K562 (cell line): ENCODE data around the gene SMS. TPM values are rescaled to one million over a fixed set of nuclear protein-coding genes. Genes with fewer than 3 reads are reported as not detected.

Source experiments
- ATAC-seq: fragments of 200-7000 bp; cut with Tn5 transposase; 3 replicates; pipeline ENCODE4 v1.9.1; 2020; ENCODE audit warnings: moderate library complexity
- BruUV-seq: library from RNA; stranded (reverse); fragments of 400-500 nt; replicated peaks from 2 replicates; lab custom pipeline; 2021; lab: Mats Ljungman, UMichigan
- CTCF ChIA-PET: fragments of 300-600 bp; formaldehyde crosslinking; extraction: SDS; loops from one replicate; lab custom pipeline; 2021; ENCODE audit warnings: low intra/inter-chr PET ratio; lab: Yijun Ruan, JAX
- POLR2A ChIA-PET: fragments of 300-600, 350-650 bp; sonication (Branson Sonifier 250); formaldehyde crosslinking; extraction: SDS; loops from one replicate; lab custom pipeline; 2021; ENCODE audit warnings: antibody characterized with exemption, inconsistent platforms; lab: Yijun Ruan, JAX
- DNase-seq, 4 experiments: peaks; one replicate each; pipeline versions ENCODE4 v3.0.0 to v3.0.0-alpha.2; 2011 to 2018; ENCODE audit warnings: low spot score in 3 of 4, mixed read lengths in 3 of 4; ENCODE audit errors: extremely low read depth in 1 of 4
- FAIRE-seq: peaks from 2 replicates; lab custom pipeline; 2011; peaks lifted over from hg19 to GRCh38; lab: Jason Lieb, UNC
- H2AFZ ChIP-seq: 2 replicates; pipeline ENCODE4 v1.6.0; 2011; ENCODE audit warnings: low read depth, low read length, control low read depth, inconsistent platforms
- H3K27ac ChIP-seq: fragments of 200-600 bp; 3 replicates; pipeline ENCODE4 v1.8.0; 2011; ENCODE audit warnings: low read depth, mild to moderate bottlenecking, control low read depth, inconsistent platforms, low read length, moderate library complexity, mixed read lengths; ENCODE audit errors: extremely low read depth
- H3K27me3 ChIP-seq, 2 experiments: fragments of 300-600 bp in 1 of 2; 2 replicates in 1 of 2; 3 replicates in 1 of 2; pipeline versions ENCODE4 v1.6.0 to v1.8.0; 2011; ENCODE audit warnings: inconsistent platforms in 2 of 2, low read length in 2 of 2, mild to moderate bottlenecking in 1 of 2, mixed read lengths in 1 of 2, moderate library complexity in 1 of 2; ENCODE audit not compliant: control insufficient read depth in 2 of 2, insufficient read depth in 2 of 2
- H3K36me3 ChIP-seq: fragments of 300-600 bp; 3 replicates; pipeline ENCODE4 v1.8.0; 2011; ENCODE audit warnings: mild to moderate bottlenecking, low read length, inconsistent platforms; ENCODE audit not compliant: control insufficient read depth, insufficient read depth
- H3K4me1 ChIP-seq, 2 experiments: fragments of 200-600 bp in 1 of 2; replicated peaks in 1 of 2; 2 replicates in 1 of 2; 3 replicates in 1 of 2; pipeline versions ENCODE4 v1.5.1 to v1.8.0; 2011; ENCODE audit warnings: inconsistent platforms in 2 of 2, low read length in 2 of 2, mild to moderate bottlenecking in 1 of 2, mixed read lengths in 1 of 2, moderate library complexity in 1 of 2; ENCODE audit not compliant: control insufficient read depth in 2 of 2, insufficient read depth in 2 of 2
- H3K4me2 ChIP-seq: 2 replicates; pipeline ENCODE4 v1.6.1; 2011; ENCODE audit warnings: low read length, control low read depth, inconsistent platforms, mixed read lengths; ENCODE audit not compliant: insufficient read depth
- H3K4me3 ChIP-seq: fragments of 200-600 bp; sonication (generic), shearing (Covaris generic); 2 replicates; pipeline ENCODE4 v1.5.1; 2016; ENCODE audit warnings: control low read depth, inconsistent platforms
- H3K79me2 ChIP-seq: fragments of 200-600 bp; 3 replicates; pipeline ENCODE4 v1.8.0; 2011; ENCODE audit warnings: low read length, inconsistent platforms; ENCODE audit not compliant: control insufficient read depth, insufficient read depth
- H3K9ac ChIP-seq, 2 experiments: 2 replicates each; pipeline versions ENCODE4 v1.6.0 to v1.6.1; 2011; ENCODE audit warnings: low read depth in 2 of 2, low read length in 2 of 2, control low read depth in 1 of 2, inconsistent platforms in 1 of 2, mild to moderate bottlenecking in 1 of 2, mixed read lengths in 1 of 2; ENCODE audit not compliant: insufficient read depth in 1 of 2
- H3K9me1 ChIP-seq: one replicate; pipeline ENCODE4 v1.6.0; 2011; ENCODE audit warnings: inconsistent platforms, mild to moderate bottlenecking, low read length, moderate library complexity; ENCODE audit not compliant: control insufficient read depth, insufficient read depth
- H3K9me3 ChIP-seq: replicated peaks from 2 replicates; pipeline ENCODE4 v1.5.1; 2011; ENCODE audit warnings: low read depth, low read length, inconsistent platforms; ENCODE audit not compliant: control insufficient read depth, insufficient read depth
- H4K20me1 ChIP-seq: replicated peaks from 2 replicates; pipeline ENCODE4 v1.6.1; 2011; ENCODE audit warnings: low read length, inconsistent platforms, mixed read lengths; ENCODE audit not compliant: control insufficient read depth, insufficient read depth
- HNRNPK ChIP-seq: fragments of 200-400 bp; formaldehyde crosslinking; IDR thresholded peaks from one replicate; pipeline ENCODE4 v1.6.1; 2018; ENCODE audit warnings: mild to moderate bottlenecking, low read depth, low read length; ENCODE audit not compliant: poor library complexity, severe bottlenecking
- TRIM25 ChIP-seq: fragments of 450-650 bp; IDR thresholded peaks from 2 replicates; pipeline ENCODE4 v1.7.0; 2016; ENCODE audit warnings: borderline replicate concordance
- ZFP36 ChIP-seq: fragments of 150-350 bp; IDR thresholded peaks from 2 replicates; pipeline ENCODE4 v1.6.1; 2018; ENCODE audit warnings: low read length, low read depth; ENCODE audit not compliant: partially characterized antibody
- ZNF324 ChIP-seq: fragments of 250-450 bp; sonication (Bioruptor Pico); IDR thresholded peaks from 2 replicates; pipeline ENCODE4 v1.4.0; 2020; ENCODE audit warnings: mild to moderate bottlenecking
- ZNF75A ChIP-seq: fragments of 450-650 bp; formaldehyde crosslinking; IDR thresholded peaks from 2 replicates; pipeline ENCODE4 v1.4.0; 2020; ENCODE audit warnings: mild to moderate bottlenecking
- ZNF76 ChIP-seq: fragments of 250-450 bp; sonication (Bioruptor Pico); IDR thresholded peaks from 2 replicates; pipeline ENCODE4 v1.4.0; 2020; ENCODE audit warnings: mild to moderate bottlenecking, moderate library complexity, borderline replicate concordance
- WGBS: fragments of 100-300 bp; shearing (Covaris generic); methylation state at CpG from one replicate; pipeline ENCODE4 v1.1.6; 2016; ENCODE audit warnings: low coverage, mixed read lengths; ENCODE audit not compliant: insufficient coverage; ENCODE audit errors: missing lambda C conversion rate; 5-methylcytosine and 5-hydroxymethylcytosine counted together
- in situ Hi-C: fragments of 300-500 bp; cut with MboI; formaldehyde crosslinking; loops from 4 replicates; pipeline ENCODE4 v1.15.0; 2018; ENCODE audit warnings: inconsistent platforms, mixed read lengths
- intact Hi-C: fragments of 100-400 bp; cut with micrococcal nuclease; formaldehyde crosslinking; loops from 2 replicates; pipeline ENCODE4 v1.14.2; 2022
- polyA plus RNA-seq, 8 experiments: library from polyadenylated mRNA; depleted of rRNA in 4 of 8; stranded (reverse) in 5 of 8; unstranded in 3 of 8; fragments of >200 nt; fragmentation: Nextera tagmentation in 2 of 8; fragmentation: Illumina TruSeq in 1 of 8; extraction: Ambion mirVana in 2 of 8; extraction: Trizol in 1 of 8; gene quantifications; 2 replicates each; pipeline versions ENCODE4 v1.2.1 to v1.2.3, GENCODE V29; 2011 to 2014; ENCODE audit warnings: inconsistent platforms in 1 of 8, missing spikeins in 1 of 8
- total RNA-seq, 7 experiments: library from RNA; depleted of rRNA in 6 of 7; stranded (reverse); fragments of >200 nt in 6 of 7; fragmentation: Illumina TruSeq in 2 of 7; extraction: Trizol in 2 of 7; gene quantifications; 2 replicates each; pipeline versions ENCODE4 v1.2.1 to v1.2.3, GENCODE V29; 2011 to 2021; ENCODE audit warnings: low replicate concordance in 1 of 7

The SMS gene
- total and polyA plus RNA-seq, 9 of the 15 experiments (the other 6 are each of a cell fraction or from before 2014, with no cell fraction given): 71.1 to 193 (median 152) TPM

GRCh38 chrX:22039541-22039940, 99.0 kb downstream of the SMS start:
- no TSS peak for BruUV-seq
- Histone ChIP-seq H3K79me2 (no peaks in the 10 kb centered on the region), H3K9me1 (no peaks in the 10 kb centered on the region), H4K20me1 (no peaks in the 10 kb centered on the region), H3K4me3 (no peak overlapping the region), H3K9ac (no peak overlapping the region), H3K4me1 (no peaks in the 10 kb centered on the region), H3K9me3 (no peaks in the 10 kb centered on the region), H3K27ac (no peak overlapping the region), H2AFZ (no peak overlapping the region), H3K4me2 (no peak overlapping the region), H3K36me3 (no peaks in the 10 kb centered on the region), H3K27me3 (peaks cover 4 to 7% of the 10 kb centered on the region in 2 experiments; a peak in 4 of 5 replicates)
- POLR2A ChIA-PET: no interaction called here
- in situ Hi-C loops: no loop called here
- intact Hi-C loops: no loop called here
- FAIRE-seq: no peak
- no peak for DNase-seq
- TF ChIP-seq TRIM25 (no peak), ZFP36 (no peak), ZNF76 (CRISPR knock-in tag) (no peak), HNRNPK (no peak), ZNF75A (CRISPR knock-in tag) (no peak), ZNF324 (no peak)
- CTCF ChIA-PET: no interaction called here
- ATAC-seq: no peak
- WGBS: 0% methylated on average over 4 of the region's 6 CpGs
